ENCODE data around the gene RARB.
A peak's percentile ranks its signal among the peaks of the same experiment; 100 is the strongest.

Gene RARB

DNA sequence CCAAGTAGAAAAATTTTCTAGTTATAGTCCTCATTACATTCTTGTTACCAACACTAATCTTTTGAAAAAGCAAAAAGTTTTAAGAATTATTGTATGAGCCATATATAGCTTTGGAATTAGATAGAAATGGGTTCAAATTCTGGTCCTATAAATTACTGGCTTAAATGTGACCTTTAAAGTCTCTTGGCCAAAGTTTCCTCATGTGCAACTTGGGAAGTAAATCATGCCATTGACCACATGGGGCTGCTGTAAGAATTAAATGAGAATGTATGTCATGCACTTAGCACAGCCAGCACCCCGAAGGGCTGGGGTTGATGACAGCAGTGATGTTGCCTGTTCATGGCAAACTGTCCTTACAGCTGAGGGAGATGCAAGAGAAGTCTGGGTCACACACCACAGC lies 128.4 kb downstream of the RARB start:
- DNase-seq = no peak

DNA sequence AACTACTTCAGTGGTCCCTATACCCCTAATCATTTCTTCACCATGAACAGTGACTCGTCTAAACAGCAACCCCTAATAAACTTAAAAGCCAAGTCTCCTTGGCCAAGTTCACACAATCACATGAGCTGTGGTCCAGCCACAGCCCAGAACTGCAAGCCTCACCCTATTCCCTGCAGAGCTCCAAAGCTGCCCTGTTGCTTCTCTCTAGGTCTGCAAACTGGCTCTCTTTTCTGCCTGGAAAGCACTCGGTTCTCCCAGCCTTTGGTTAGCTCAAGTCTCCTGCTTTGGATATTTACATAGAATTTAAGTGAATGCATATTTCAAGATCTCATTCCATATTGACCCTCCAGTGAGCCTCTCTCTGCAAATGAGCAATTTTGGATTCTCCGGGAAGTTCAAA lies 129.6 kb downstream of the RARB start:
- no peak for DNase-seq

DNA sequence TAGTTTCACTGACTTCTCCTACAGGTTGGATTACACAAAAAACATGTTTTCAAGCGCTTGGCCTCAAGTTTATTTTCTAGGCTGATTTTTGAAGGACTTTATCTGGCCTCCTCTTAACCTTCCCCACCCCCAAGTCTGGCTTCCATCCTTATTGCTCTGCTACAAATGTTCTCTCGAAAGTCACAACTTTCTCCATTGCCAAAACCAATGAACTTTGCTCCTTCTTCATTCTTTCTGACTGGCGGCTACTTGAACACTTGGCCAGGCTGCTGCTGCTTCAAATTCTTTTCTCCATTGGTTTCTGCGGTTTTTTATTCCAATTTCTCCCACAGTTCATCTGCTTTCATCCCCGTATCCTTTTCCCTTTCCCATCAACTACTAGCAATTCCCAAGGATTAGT lies 130.1 kb downstream of the RARB start:
- no peak for DNase-seq

DNA sequence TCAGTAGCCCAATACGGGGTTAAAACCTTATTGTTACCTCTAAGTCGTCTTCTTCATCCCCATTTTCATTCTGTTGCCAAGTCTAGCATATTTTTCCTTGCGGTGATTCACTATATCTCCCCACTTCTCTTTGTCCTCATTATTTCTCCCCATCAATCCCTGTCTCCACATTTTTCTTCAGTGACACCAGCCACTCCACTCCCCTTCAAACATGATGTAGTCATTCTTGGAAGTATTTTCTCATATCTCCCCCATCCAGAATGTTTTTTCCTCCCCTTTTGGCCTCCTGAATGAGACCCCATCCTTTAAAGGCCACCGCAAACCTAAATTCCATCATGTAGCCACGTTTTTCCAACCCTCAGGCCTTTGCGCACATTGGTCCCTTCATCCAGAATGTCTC lies 130.7 kb downstream of the RARB start:
- no peak for DNase-seq

DNA sequence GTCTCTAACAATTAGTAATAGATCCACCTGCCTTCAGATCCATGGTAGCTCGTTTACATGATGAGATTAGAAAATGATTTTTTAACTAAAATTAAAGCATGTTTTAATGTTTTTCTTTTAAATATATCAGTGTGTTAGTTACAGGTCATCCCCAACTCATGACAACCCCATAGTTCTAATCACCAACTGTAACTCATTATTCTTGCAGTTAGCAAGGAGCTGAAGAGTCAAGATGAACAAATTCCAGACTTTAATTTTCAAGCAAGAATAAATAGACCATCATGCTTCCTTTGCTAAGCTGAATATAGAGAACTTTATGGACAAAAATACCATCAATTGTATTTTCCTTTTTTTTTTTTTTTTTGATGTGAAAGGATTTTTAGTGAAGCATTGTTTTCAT lies 135.5 kb downstream of the RARB start:
- no peak for DNase-seq

DNA sequence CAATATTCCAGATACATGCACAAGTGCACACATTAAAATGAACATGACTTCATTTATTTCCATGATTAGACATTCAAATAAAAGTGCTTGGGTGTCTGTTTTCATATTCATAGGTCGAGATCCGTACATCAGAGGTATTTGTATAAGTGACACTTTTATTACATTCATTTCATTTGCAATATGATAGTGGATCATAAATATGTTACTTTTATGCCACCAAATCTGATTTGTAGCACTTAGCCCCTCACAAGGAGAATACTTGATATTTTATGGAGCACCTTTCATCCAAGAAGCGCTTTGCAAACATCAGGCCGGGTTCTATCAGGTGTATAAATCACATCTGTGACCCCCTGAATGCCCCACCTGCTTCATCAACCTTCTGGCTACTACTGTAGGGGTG lies 136.0 kb downstream of the RARB start:
- DNase-seq = no peak

DNA sequence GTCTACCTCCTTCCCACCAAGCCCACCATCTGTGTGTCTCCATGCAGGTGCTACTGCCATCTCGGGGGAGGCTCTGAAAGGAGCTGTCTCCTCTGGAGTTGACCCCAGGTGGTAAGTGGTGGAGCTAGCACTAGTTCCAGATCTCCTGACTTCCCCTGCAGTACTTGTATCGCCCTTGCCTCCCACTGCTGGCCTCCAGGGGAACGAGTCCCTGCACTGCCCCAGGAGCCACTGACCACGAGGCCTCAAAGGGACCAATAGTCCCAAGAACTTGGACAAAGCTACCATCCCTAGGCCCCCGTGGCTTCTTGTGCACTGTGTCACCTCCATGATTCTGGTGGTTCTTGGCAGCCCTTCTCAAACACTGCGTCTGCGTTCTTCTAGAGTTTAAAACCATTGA lies 137.7 kb downstream of the RARB start:
- DNase-seq = no peak

DNA sequence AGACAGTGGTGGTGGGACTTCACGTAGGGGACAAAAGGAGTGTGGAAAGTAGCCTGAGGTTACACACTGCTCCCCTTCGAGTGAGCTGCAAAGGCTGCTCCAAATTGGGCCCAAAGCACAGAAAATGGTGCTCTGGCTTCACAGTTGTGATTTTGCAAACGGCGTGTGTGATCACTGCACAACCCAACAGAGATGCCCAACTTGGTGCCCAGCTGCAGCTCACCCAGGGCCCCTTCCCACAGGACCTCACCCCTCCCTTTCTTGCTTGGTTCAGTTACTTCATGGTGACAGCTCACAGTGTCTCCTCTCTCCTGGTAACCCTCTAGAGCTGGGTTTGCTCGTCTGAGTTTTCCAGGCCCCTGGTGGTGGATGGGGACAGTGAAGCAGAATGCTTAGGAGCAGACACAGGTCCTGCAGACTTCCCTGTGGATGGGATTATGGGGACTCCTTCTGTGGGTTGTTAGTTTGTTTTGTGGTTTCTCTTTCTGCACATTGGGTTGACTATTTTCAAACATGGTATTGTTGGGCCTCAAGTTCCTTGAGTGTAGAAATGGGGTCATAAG lies 138.4 kb downstream of the RARB start:
- DNase-seq = no peak

DNA sequence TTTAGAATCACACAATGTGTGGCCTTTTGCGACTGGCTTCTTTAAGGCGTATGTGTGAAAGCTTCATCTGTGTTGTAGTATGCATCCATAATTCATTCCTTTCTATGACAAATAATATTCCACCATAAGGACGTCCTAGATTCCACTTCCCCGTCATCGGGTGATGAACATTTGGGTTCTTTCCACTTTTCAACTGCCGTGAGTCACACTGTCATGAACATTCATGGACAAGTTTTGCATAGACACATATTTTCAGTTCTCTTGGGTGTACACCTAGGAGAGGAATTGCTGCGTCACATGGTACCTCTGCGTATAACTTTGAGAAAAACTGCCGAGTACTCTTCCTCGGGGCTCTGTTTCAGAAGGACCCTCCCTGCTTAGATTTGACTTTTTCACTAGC lies 139.3 kb downstream of the RARB start:
- no peak for DNase-seq

DNA sequence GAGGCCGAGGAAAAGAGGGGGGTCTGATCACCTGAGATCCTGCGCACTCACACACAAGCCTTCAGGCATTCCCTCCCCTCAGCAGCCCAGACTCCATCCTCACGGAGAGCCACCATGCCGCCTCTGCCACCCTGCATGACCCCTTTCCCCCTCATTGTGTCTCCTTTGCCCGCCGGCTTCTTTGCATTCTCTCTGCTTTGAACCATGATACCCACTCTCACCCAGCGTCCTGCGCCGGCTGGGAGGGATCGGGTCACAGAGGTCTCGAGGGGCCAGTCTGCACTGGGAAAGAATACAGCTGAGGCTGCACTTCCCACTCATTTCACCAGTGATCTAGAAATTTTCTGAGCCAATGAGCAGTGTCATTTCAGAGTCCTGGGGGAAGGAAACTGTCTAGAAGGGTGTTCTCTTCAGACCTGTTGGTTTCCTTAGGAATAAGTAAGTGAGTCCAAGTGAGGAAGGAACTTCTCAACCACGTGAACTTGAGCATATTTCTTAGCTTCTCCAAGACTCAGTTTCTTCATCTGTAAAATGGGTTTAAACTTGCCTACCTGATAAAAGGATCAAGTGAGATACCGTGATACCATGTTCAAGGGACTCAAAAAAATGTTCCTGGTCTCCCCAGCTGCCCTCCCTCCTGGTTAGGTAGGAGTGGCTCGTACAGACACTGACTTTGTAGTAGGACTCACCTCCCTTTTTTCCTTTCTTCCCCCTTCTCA lies 139.9 kb downstream of the RARB start:
- no peak for DNase-seq

DNA sequence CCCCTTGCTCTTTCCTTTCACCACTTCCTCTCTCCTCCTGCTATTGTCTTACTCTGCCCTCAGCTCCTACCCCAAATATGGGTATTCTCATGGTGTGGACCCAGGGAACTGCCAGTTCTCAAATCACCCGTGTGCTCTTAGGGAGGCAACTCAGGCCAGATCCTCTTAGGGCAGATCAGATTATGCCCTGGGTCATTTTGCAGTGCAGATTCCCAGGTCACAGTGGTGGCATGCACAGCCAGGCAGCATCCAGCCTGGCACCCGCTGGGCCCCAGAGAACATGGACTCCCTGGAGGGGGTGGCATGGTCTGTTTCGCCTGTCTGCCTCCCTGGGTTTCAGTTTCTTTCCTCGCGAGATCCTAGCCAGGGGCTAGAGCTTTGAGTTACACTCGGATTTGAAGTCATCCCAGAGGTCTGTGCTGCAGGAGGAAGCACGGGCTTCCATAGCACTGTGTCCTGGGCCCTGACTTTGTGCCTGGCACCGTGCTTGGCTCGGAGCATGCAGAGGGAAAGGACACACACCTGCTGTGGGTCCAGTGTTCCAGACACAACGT lies 140.5 kb downstream of the RARB start:
- no peak for DNase-seq

DNA sequence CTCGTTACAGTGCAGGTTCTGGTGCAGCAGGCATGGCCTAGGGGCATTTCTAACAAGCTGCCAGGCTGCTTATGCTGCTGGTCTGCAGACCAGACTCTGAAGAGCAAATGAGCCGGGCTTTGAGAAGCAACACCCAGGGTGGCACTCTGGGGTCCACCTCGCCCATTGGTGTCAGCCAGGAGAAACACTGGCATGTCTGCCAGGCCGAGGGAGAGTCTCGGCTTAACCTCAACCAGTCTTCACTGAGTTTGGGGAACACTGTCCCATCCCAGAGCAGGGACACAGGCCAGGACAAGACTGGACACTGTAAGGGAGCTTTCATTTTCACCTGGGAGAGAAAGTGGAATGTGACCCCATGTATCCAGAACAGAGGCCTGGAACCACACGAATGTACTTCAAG lies 143.2 kb downstream of the RARB start:
- no peak for DNase-seq

DNA sequence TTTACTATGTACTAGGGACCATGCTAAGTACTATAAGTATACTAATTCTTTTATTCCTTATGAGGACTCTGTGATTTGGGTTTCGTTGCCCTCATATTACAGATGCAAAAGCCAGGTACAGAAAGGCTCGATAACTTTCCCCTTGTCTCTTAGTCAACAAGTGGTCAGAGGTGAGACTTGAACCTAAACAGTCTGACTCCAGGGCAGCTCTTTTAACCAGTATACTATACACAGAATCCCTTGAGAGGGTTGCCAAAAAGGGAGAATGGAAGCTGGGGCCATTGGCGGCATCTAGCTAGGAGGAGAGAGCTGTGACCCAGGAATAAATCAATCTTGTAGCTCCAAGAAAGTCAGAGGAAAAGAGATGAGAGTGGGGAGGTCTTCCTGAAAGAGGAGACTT lies 144.3 kb downstream of the RARB start:
- no peak for DNase-seq

DNA sequence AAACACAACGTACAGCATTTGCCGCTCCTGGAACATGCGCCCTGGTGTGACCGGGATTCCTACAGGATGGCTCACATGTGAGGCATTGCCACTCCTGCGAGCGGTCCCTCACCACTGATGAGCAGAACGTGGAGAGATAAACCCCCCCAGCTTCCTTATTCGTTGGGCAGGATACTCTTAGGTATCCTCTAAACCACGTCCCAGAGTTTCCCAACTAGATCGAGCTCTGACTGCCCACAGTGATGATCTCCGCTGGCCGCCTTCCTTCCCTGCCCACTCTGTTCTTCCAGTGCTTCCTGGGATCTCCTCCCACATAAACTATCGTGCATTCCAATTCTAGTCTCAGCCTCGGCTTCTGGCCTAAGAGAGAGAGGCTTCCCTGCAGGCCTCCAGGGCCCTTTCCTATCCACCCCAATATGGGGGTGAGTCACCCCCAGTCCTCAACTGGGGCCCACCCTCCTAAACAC lies 144.9 kb downstream of the RARB start:
- peak; percentile 45 for DNase-seq

DNA sequence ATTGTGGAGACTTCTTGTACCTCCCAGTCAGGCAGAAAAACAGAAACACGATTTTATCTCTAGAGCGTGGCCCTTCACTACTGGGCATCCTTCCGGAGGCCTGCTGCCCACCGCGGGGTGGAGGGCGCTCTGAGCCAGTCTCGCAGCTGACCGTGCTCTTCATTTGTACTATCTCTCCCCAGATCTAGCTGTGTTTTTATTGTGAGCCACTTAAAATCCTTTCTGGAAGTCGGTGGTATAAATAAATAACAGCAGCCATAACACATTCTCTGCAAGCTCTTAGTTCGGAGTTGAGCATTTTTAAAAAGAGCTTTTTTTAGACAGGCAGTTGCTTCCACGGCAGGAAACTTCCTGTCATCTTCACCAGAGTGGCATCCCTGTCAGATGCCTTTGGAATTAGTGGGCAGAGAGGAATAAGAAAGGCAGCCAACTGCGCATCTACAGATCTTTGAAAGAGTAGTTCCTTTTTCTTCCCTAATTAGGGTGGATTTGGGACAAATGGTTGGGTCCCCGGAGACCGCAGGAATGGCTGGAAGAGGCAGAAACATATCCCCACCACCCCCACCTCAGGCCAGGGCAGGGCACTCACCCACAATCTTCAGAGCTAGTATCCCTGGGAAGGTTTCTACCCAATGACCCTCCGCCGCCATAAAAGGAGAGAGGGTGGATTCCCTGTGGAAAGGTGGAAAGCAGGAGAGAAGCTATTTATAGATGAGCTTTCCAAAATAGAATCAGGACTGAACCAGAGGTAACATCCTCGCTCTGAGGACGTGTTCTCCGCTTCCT lies 145.5 kb downstream of the RARB start:
- peak; percentile 20 for DNase-seq

DNA sequence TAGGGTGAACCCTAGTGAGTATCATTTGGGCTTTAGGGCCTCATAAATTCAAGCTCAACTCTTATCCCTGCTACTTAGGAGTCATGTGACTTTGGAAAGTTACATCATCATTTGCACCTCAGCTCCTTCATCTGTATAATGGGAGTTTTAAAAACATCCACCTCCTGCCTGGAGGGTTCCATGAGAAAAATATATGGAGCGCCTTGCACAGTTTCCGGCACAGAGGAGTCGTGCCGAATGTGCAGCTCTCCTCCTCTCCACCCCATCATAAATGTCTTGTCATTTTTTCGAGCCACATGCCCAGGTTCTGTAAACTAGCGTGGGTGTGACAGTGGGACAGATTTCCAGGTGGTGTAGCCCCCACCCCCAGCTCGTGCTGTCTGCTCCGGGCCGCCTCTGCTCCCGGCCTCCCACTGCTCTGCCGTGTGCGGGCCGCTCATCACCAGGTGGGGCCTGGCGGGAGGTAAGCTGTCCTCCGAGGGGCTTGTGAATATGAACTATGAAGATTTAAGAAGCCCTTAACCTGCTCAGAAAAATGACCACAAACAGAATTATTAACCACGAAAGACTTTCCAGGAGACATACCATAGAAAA lies 146.2 kb downstream of the RARB start:
- DNase-seq = no peak

DNA sequence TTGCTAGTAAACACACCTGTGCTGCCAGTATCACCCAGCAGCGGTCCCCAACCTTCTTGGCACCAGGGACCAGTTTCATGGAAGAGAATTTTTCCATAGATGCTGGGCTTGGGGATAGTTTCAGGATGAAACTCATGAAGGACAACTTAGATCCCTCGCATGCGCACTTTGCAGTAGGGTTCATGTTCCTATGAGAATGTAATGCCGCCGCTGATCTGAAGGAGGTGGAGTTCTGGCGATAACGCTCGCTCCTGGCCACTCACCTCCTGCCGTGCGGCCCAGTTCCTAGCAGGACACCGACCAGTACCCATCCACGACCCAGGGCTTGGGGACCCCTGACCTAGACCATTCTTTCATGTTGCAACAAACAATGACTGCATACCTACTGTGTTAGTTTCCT lies 146.9 kb downstream of the RARB start:
- no peak for DNase-seq

DNA sequence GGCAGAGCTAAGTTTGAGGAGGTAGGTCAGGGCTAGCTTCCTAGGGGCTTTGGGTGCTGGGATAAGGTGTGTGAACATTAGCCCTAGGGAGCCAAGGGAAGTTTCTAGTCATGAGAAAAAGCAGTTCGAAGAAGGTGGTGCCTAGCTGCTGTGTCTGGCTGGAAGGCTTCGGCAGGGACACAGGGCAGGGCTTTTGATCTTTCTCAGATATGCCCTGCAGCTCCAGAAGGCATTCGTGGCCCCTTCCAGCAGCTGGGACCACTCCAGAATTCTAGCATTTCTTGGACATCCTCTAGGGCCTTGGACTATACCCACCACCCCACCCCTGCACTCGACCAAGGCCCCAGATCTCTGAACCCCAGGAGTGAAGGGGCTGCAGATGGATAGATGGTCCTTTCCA lies 148.1 kb downstream of the RARB start:
- DNase-seq = no peak

DNA sequence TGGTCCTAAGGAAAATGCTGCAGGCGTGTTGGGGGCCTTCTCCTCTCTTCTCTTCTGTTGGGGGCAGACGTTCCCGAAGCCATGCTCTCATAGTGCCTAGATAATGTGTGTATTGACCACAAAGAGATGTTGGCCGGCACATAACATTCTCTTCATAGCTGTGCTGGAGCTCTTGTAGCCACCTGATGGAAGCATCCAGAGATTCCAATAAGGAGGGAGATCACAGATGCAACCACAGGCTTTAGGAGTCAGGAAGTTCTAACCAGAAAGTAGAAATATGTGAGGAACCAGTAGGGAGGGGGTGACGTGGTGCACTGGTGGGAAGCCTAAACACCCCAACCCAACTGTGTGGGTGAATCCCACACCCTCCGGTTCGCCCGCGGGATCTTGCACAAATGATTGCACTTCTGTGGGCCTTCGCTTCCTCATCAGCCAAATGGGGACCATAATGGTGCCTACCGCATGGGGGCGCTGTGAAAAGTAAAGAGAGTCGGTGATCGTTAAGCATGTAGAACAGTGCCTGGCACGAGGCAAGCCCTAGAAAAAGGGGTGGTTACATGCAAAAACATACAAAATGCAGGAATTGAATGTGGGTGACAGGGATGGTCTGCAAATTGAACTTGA lies 148.9 kb downstream of the RARB start:
- DNase-seq = no peak

DNA sequence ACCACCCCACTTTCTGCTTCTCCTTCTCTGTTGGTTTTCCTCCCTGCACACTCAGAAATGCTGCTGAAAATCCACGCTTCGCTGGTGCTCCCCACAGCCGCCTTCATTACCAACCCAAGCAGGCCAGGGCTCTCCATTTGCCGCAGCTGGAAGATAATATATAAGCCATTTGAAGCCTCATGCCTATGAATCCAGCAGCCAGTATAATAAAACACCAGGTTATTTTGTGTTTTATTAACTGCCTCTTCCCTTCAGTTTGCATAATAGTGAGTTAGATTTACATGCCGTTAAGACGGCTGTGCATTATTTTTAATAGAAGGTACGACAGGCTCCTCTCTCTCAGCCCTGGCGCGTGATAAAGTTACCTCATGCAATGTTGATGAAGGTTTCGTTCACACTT lies 150.0 kb downstream of the RARB start:
- DNase-seq = no peak

DNA sequence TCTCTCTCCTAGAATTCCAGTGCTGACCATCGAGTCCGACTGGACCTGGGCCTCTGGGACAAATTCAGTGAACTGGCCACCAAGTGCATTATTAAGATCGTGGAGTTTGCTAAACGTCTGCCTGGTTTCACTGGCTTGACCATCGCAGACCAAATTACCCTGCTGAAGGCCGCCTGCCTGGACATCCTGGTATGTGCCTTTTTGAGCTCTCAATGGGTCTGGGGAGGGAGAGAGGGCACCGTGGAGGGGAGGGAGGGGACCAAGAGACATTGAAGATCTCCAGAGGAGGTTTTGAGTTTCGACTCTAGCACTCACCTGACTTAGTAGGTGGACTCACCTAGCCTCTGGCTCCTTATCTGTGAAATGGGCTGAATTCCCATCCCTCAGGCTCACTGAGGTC lies 152.5 kb downstream of the RARB start:
- no peak for DNase-seq

DNA sequence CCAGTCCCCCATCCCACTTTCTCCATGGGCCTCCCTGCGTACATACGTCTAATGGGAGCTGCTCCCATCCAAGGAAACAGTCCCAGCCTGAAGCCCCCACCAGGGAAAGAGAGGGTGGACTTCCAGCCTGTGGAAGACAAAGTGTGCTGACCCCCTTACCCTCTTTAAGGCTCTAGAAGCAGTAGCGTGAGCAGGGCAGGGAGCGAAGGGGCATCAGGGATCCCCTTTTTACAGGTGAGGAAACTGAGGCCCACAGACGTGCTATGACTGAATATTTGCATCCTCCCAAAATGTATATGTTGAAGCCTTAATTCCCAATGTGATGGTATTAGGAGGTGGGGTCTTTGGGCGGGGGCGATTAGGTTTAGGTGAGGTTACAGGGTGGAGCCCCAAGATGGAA lies 153.3 kb downstream of the RARB start:
- no peak for DNase-seq

DNA sequence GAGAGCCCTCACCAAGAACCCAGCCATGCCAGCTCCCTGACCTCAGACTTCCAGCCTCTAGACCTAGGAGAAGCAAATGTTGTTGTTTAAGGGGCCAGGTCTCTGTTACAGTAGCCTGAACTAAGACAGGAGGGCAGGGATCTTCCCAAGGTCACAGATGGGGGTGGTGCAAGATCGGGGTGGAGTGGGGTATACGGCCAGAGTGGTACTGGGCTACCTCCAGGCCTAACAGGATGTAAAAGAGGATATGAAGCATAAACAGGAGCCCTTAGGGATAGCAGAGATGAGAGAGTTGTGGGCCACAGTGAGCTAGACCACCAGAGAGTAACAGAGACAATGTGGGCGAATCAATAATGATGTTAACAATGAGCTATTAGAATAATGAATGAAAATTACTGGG lies 153.8 kb downstream of the RARB start:
- DNase-seq = no peak
